IMR-90 (cell line): Measurements from ENCODE around the gene CPEB2. TPM values are rescaled to one million over a fixed set of nuclear protein-coding genes. Genes with fewer than 3 reads are reported as not detected.

Experiments used
- ATAC-seq: fragments of 200-7000 bp; cut with Tn5 transposase; 2 replicates; pipeline ENCODE4 v1.9.1; 2020; ENCODE audit warnings: low read depth, mild to moderate bottlenecking, moderate library complexity
- BruUV-seq: library from RNA; stranded (reverse); fragments of 400-500 nt; replicated peaks from 2 replicates; lab custom pipeline; 2021; lab: Mats Ljungman, UMichigan
- CTCF ChIA-PET: fragments of 300-600 bp; formaldehyde crosslinking; extraction: SDS; loops from one replicate; lab custom pipeline; 2021; ENCODE audit warnings: antibody characterized with exemption; lab: Yijun Ruan, JAX
- POLR2A ChIA-PET: fragments of 300-600 bp; sonication (Branson Sonifier 250); formaldehyde crosslinking; loops from one replicate; lab custom pipeline; 2022; ENCODE audit warnings: antibody characterized with exemption; ENCODE audit not compliant: unreplicated experiment; lab: Charles Lee
- DNase-seq: peaks from one replicate; pipeline ENCODE4 v3.0.0; 2013
- H2AFZ ChIP-seq: replicated peaks from 2 replicates; pipeline ENCODE3; 2013; ENCODE audit warnings: low read length, mild to moderate bottlenecking; ENCODE audit not compliant: poor library complexity
- H2AK5ac ChIP-seq: 2 replicates; pipeline ENCODE4 v1.6.1; 2013; ENCODE audit warnings: low read depth, low read length, inconsistent platforms
- H2AK9ac ChIP-seq: replicated peaks from 2 replicates; pipeline ENCODE3; 2013; ENCODE audit warnings: mild to moderate bottlenecking, low read depth, low read length, moderate library complexity; ENCODE audit not compliant: poor library complexity
- H2BK120ac ChIP-seq: 2 replicates; pipeline ENCODE4 v1.6.1; 2013; ENCODE audit warnings: low read depth, low read length, inconsistent platforms
- H2BK15ac ChIP-seq: 3 replicates; pipeline ENCODE4 v1.6.1; 2013; ENCODE audit warnings: low read depth, low read length, inconsistent platforms
- H2BK20ac ChIP-seq: 2 replicates; pipeline ENCODE4 v1.6.1; 2013; ENCODE audit warnings: low read depth, mild to moderate bottlenecking, inconsistent platforms, low read length, moderate library complexity
- H2BK5ac ChIP-seq: 2 replicates; pipeline ENCODE4 v1.6.1; 2013; ENCODE audit warnings: mild to moderate bottlenecking, low read depth, low read length, inconsistent platforms; ENCODE audit not compliant: poor library complexity, severe bottlenecking
- H3K14ac ChIP-seq: replicated peaks from 2 replicates; pipeline ENCODE4 v1.6.1; 2013; ENCODE audit warnings: low read depth, low read length, inconsistent platforms
- H3K18ac ChIP-seq: 2 replicates; pipeline ENCODE4 v1.6.1; 2013; ENCODE audit warnings: low read depth, low read length, control low read depth
- H3K23ac ChIP-seq: 2 replicates; pipeline ENCODE4 v1.6.1; 2013; ENCODE audit warnings: low read depth, low read length, inconsistent platforms
- H3K27ac ChIP-seq: 2 replicates; pipeline ENCODE4 v1.5.1; 2013; ENCODE audit warnings: mild to moderate bottlenecking, control low read depth, low read length; ENCODE audit not compliant: insufficient read depth
- H3K27me3 ChIP-seq: 2 replicates; pipeline ENCODE4 v1.6.1; 2013; ENCODE audit warnings: low read length; ENCODE audit not compliant: control insufficient read depth, insufficient read depth
- H3K36me3 ChIP-seq: 2 replicates; pipeline ENCODE4 v1.6.1; 2013; ENCODE audit warnings: low read length, mixed read lengths; ENCODE audit not compliant: control insufficient read depth, insufficient read depth
- H3K4ac ChIP-seq: 2 replicates; pipeline ENCODE4 v1.6.1; 2013; ENCODE audit warnings: low read depth, low read length, inconsistent platforms
- H3K4me1 ChIP-seq: 2 replicates; pipeline ENCODE4 v1.6.1; 2013; ENCODE audit warnings: low read length, mixed read lengths; ENCODE audit not compliant: control insufficient read depth, insufficient read depth
- H3K4me2 ChIP-seq: 2 replicates; pipeline ENCODE4 v1.6.1; 2013; ENCODE audit warnings: low read depth, mild to moderate bottlenecking, control low read depth, low read length, moderate library complexity
- H3K4me3 ChIP-seq: 2 replicates; pipeline ENCODE4 v1.5.1; 2013; ENCODE audit warnings: low read depth, mild to moderate bottlenecking, control low read depth, low read length, moderate library complexity; ENCODE audit not compliant: insufficient read depth
- H3K56ac ChIP-seq: 2 replicates; pipeline ENCODE4 v1.6.1; 2013; ENCODE audit warnings: low read length, inconsistent platforms; ENCODE audit not compliant: insufficient read depth; ENCODE audit errors: extremely low read depth
- H3K79me1 ChIP-seq, 2 experiments: 2 replicates each; pipeline ENCODE4 v1.6.1; 2013; ENCODE audit warnings: low read length in 2 of 2, inconsistent platforms in 1 of 2, low read depth in 1 of 2
- H3K9ac ChIP-seq: 2 replicates; pipeline ENCODE4 v1.6.1; 2013; ENCODE audit warnings: low read depth, low read length, control low read depth
- H3K9me1 ChIP-seq: 2 replicates; pipeline ENCODE4 v1.6.1; 2013; ENCODE audit warnings: low read length, inconsistent platforms; ENCODE audit not compliant: insufficient read depth
- H3K9me3 ChIP-seq: 2 replicates; pipeline ENCODE4 v1.6.1; 2013; ENCODE audit warnings: low read length; ENCODE audit not compliant: control insufficient read depth, insufficient read depth
- H4K20me1 ChIP-seq: 2 replicates; pipeline ENCODE4 v1.6.1; 2013; ENCODE audit warnings: low read length, inconsistent platforms; ENCODE audit not compliant: insufficient read depth
- H4K5ac ChIP-seq: 2 replicates; pipeline ENCODE4 v1.6.1; 2013; ENCODE audit warnings: mild to moderate bottlenecking, low read depth, low read length, control low read depth
- H4K8ac ChIP-seq, 2 experiments: 2 replicates each; pipeline ENCODE4 v1.6.1; 2013; ENCODE audit warnings: low read depth in 2 of 2, low read length in 2 of 2, control low read depth in 1 of 2, inconsistent platforms in 1 of 2
- H4K91ac ChIP-seq: 2 replicates; pipeline ENCODE4 v1.6.1; 2013; ENCODE audit warnings: low read depth, low read length, inconsistent platforms; ENCODE audit not compliant: insufficient read depth
- MAFK ChIP-seq: IDR thresholded peaks from 2 replicates; pipeline ENCODE4 v1.6.1; 2012; ENCODE audit warnings: low read depth, low read length, improper control_type of control experiment
- NFE2L2 ChIP-seq: fragments of 150-350 bp; IDR thresholded peaks from 2 replicates; pipeline ENCODE4 v1.6.1; 2016; ENCODE audit warnings: low read depth, mild to moderate bottlenecking, low read length
- WGBS, 2 experiments: methylation state at CpG; one replicate each; pipeline versions ENCODE4 v1.1.5 to v1.1.7; 2013; ENCODE audit warnings: missing lambda C conversion rate in 2 of 2; ENCODE audit not compliant: insufficient read length in 1 of 2; ENCODE audit errors: extremely low coverage in 2 of 2; 5-methylcytosine and 5-hydroxymethylcytosine counted together
- dilution Hi-C: fragments of 300-500 bp; cut with HindIII; formaldehyde crosslinking; loops from one replicate; pipeline ENCODE4 v1.14.3; 2018; ENCODE audit warnings: low sequenced_read_pairs; ENCODE audit not compliant: unreplicated experiment
- in situ Hi-C: fragments of 300-500 bp; cut with MboI; formaldehyde crosslinking; loops from 3 replicates; pipeline ENCODE4 v1.14.3; 2019; ENCODE audit warnings: low sequenced_read_pairs, inconsistent platforms, mixed read lengths
- intact Hi-C: fragments of 100-400 bp; cut with micrococcal nuclease; formaldehyde crosslinking; loops from 2 replicates; pipeline ENCODE4 v1.10.0; 2022
- polyA plus RNA-seq, 3 experiments: library from polyadenylated mRNA; depleted of rRNA; stranded (reverse); fragments of >200 nt; gene quantifications; 2 replicates each; pipeline ENCODE4 v1.2.3, GENCODE V29; 2012; ENCODE audit warnings: low replicate concordance in 1 of 3
- total RNA-seq: library from RNA; depleted of rRNA; stranded (reverse); fragments of >200 nt; gene quantifications from 2 replicates; pipeline ENCODE4 v1.2.3, GENCODE V29; 2012

Gene CPEB2
- total and polyA plus RNA-seq, 2 of the 4 experiments (the other 2 are of a cell fraction), result 10.6 to 12.0 TPM

DNA sequence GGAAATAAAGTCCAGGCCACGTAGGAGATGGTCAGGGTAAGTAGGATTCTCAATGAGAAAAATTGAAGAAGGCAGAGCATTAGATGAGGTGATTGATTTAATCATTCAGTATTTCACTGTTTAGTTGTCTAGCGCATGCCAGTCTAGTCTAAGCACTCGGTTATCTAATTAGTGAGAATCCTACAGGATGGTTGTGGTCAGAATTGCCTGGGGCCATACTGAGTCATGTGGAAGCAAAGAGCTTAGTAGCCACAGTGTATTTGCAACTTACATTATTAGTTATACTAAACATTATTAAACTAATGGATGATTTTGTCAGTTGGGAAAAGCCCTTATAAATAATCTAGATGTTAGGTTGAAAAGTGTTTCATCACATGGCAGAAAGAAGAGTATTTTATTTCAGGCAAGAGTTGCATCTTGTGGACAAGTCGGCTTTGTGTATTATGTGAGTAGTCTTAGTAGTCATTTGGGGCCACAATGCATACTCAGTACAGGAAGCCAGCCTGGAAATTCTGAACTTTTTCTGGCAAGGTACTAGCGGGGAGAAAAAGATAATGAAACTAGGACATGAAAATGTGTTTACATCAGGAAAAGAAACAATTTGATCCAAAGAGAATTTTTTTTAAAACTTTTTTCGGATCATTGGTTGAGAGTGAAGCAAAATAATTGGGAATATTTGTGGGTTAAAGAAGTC is 31.9 kb downstream of the CPEB2 start:
- 100% methylated on average over 1 of the region's 6 CpGs; no CpG with 5 or more reads in 1 of the 2 experiments for WGBS, 2 experiments
- Histone ChIP-seq H3K27me3 (no peaks in the 10 kb centered on the region), H3K9ac (no peak overlapping the region), H3K9me1 (peaks cover 5% of the 10 kb centered on the region), H3K18ac (no peak overlapping the region), H3K79me1 (peaks cover 8 to 34% of the 10 kb centered on the region in 2 experiments), H4K91ac (no peak overlapping the region), H2AK5ac (no peak overlapping the region), H2BK5ac (peak overlapping the region; percentile 82), H3K14ac (no peak overlapping the region), H4K8ac (no peak overlapping the region), H4K5ac (no peak overlapping the region), H3K36me3 (peaks cover 10% of the 10 kb centered on the region), H3K9me3 (no peaks in the 10 kb centered on the region), H2BK120ac (no peak overlapping the region; the same call in 1 of the 2 replicates), H3K27ac (no peak overlapping the region), H3K23ac (no peak overlapping the region), H2AFZ (no peak overlapping the region), H4K20me1 (no peaks in the 10 kb centered on the region; the same call in 1 of the 2 replicates), H3K56ac (no peak overlapping the region), H2AK9ac (no peak overlapping the region), H2BK15ac (no peak overlapping the region), H2BK20ac (no peak overlapping the region), H3K4me1 (peaks cover 5% of the 10 kb centered on the region; the same call in 1 of the 2 replicates), H3K4me3 (no peak overlapping the region), H3K4me2 (peak overlapping the region; percentile 56; the same call in 1 of the 2 replicates), H3K4ac (no peak overlapping the region)
- ChIA-PET CTCF (interaction anchor here (1.1 kb wide), 1 partner anchor 26 kb away, joined by 3 read pairs; no protein-coding TSS in a partner anchor), POLR2A (interaction anchor here (0.6 kb wide), 1 partner anchor 33 kb away, joined by 4 read pairs; no protein-coding TSS in a partner anchor)
- no TSS peak for BruUV-seq
- dilution Hi-C loops (no loop called here), intact Hi-C loops (no loop called here), in situ Hi-C loops (no loop called here)
- DNase-seq, result peak; percentile 68
- no peak for TF ChIP-seq NFE2L2
- TF ChIP-seq MAFK, result no peak
- ATAC-seq, result peak; percentile 24
